ENCODE data around the gene PLEKHF1.
"Not testable (repeated sequence)": the region's sequence is repeated elsewhere in the genome, so short reads cannot be mapped to it uniquely, and the experiment has no call there.

Gene PLEKHF1

DNA sequence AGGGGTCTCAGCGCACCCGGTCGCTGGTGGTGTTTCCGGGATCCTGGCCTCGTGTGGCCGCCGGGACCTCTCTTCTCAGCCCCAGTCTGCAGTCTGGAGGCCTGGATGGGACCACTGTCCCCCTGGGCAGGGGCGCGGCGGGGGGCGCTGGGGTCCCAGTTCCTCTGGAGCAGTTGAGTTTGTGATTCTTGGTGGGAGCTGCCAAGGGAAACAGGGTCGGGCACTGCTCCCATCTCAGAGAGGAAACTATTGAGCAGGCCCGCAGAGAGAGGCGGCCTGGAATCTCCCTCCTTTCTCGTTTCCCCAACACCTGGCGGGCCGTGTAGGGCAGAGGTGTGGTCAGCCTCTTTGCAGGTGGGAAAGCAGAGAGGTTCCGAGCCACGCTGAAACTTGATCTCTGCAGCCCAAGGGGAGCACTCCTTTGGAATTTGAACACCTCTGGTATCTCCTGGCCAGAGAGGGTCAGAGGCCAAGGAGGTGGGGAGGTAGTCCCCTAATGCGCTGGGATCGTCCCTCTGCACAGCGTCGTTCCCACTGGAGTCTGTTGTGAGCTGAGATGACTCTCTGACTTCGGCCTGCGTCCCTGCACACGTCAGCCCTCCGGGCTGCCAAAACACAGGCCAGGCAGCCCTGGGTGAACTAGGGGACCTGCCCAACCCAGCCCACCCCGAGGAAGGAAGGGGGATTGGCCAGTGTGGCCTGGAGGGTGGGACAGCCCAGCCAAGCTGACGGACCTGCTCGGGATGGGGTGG lies 741 bp downstream of the PLEKHF1 start:
- no peak for DNase-seq

GRCh38 chr19:29666578-29667386 lies 1.5 kb downstream of the PLEKHF1 start:
- DNase-seq, result no peak

- no peak for DNase-seq
These were observed 2.1 kb downstream of the PLEKHF1 start for GRCh38 chr19:29667387-29667783.

GRCh38 chr19:29667901-29668341 lies 2.7 kb downstream of the PLEKHF1 start:
- DNase-seq, result no peak

- no peak for DNase-seq
These were observed 3.7 kb downstream of the PLEKHF1 start for GRCh38 chr19:29668746-29669609.

DNA sequence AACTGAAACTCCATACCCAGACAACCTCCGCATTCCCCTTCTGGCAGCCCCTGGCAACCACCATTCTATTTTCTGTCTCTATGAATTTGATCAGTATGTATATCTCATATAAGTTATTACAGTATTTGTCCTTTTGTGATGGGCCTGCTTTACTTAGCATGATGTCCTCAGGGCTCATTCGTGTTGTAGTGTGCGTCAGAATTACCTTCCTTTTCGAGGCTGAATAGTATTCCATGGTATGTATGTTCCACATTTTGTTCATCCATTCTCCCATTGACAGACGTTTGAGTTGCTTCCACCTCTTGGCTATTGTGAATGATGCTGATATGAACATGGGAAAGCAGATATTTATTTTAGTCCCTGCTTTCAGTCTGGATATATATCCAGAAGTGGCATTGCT lies 5.0 kb downstream of the PLEKHF1 start:
- no peak for DNase-seq

DNA sequence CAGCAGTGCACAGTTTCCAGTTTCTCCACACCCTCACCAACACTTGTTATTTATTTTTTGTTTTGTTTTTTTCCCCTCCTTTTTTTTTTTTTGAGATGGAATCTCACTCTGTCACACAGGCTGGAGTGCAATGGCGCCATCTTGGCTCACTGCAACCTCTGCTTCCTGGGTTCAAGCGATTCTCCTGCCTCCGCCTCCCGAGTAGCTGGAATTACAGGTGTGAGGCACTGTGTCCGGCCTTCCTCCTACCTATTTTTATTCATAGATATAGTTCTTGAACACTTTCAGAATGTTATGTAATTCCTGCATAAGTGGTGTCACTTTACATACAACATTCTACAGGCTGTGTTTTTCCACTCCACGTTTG lies 5.7 kb downstream of the PLEKHF1 start:
- DNase-seq, result not testable (repeated sequence)

- no peak for DNase-seq
These were observed 6.3 kb downstream of the PLEKHF1 start for GRCh38 chr19:29671393-29672160.

GRCh38 chr19:29672319-29672932 lies 7.2 kb downstream of the PLEKHF1 start:
- no peak for DNase-seq

GRCh38 chr19:29672933-29673336 lies 7.7 kb downstream of the PLEKHF1 start:
- no peak for DNase-seq

- no peak for DNase-seq
These were observed 8.4 kb downstream of the PLEKHF1 start for GRCh38 chr19:29673451-29674371.

DNA sequence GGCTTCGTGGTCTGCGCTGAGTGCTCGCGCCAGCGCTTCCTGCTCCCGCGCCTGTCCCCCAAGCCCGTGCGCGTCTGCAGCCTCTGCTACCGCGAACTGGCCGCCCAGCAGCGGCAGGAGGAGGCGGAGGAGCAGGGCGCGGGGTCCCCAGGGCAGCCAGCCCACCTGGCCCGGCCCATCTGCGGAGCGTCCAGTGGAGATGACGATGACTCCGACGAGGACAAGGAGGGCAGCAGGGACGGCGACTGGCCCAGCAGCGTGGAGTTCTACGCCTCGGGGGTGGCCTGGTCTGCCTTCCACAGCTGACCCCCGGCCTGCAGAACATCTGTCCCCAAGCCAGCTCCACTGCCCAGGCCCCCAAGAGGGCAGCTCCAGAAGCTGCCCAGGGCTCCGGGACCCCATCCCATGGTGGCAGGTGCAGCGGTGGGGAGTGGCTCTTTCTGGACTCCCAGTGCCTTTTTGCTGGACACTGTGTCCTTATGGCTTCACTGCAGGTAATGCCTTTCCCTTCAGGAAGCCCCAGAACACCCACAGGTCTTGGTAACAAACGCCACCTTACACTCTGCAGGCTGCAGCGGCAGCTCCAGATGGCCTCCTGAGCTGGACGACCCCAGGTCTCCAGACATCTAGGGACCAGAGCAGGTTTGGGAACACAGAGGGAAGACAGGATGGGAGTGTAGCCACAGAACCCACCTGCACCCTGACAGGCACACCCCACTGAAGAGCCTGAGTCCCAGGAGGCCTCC lies 9.3 kb downstream of the PLEKHF1 start:
- DNase-seq, result no peak

- DNase-seq, result no peak
These were observed 9.9 kb downstream of the PLEKHF1 start for GRCh38 chr19:29675120-29675649.

DNA sequence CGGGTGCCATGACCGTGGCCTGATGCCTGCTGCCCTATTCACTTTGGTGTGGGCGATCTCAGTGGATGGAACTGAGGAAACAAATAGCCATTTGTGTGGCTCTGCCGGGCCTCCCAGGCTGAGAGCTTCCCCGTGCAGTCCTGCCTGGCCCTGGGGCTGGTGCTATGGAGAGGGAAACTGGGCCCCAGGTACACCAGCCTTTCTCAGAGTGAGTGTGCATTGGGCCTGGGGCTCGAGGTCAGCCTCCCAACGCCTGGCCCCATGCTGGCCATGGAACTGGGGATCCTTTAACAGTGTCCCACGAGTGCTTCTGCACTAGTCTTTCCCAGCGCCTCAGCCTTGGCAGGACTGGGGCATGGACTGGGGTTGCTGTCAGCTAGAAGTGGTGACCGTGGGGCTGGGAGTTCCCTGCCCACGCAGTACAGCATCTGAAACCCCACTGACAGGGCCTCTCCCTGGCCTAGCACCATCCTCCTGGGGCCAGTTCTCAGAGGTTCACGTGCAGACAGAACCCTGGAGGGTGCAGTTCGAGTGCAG lies 10.5 kb downstream of the PLEKHF1 start:
- no peak for DNase-seq

DNA sequence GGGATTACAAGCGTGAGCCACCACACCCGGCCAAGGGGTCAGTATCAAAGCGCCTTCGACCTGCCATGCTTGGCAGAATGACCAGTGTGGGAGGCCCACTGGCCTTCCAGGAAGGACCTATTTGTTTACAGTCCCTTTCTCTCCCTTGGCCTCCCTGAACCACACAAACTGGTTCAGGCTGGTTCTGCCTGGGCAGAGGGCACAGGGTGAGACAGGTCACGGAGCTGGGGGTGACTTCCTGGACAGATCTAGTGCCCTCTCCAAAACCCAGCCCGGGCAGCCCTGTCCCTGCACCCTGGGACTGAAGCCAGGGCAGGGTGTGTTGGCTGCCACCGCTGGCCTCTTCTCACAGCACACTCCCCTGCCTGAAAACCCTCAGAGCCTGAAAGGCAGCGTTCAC lies 11.3 kb downstream of the PLEKHF1 start:
- DNase-seq, result no peak

- no peak for DNase-seq
These were observed 11.9 kb downstream of the PLEKHF1 start for GRCh38 chr19:29677001-29677817.

GRCh38 chr19:29678484-29679106 lies 13.3 kb downstream of the PLEKHF1 start:
- no peak for DNase-seq

GRCh38 chr19:29679598-29680210 lies 14.4 kb downstream of the PLEKHF1 start:
- no peak for DNase-seq

All from NCI-H510A treated with DMSO at 0.1 percent for 48 hours (cell line).